Endothelial cell of umbilical vein (primary cell): Measurements from ENCODE around the gene SS18L1. TPM values are rescaled to one million over a fixed set of nuclear protein-coding genes. Genes with fewer than 3 reads are reported as not detected.

Experiments used
- BruUV-seq: library from RNA; stranded (reverse); fragments of 400-500 nt; replicated peaks from 2 replicates; lab custom pipeline; 2021; lab: Mats Ljungman, UMichigan
- CTCF ChIA-PET: fragments of 300-600, 350-600 bp; sonication (Branson Sonifier 250); formaldehyde crosslinking; loops from one replicate; lab custom pipeline; 2021; ENCODE audit warnings: antibody characterized with exemption, inconsistent platforms; lab: Charles Lee
- POLR2A ChIA-PET: fragments of 300-600, 350-600 bp; sonication (Branson Sonifier 250); formaldehyde crosslinking; loops from one replicate; lab custom pipeline; 2021; ENCODE audit warnings: antibody characterized with exemption, inconsistent platforms; lab: Charles Lee
- DNase-seq: peaks from one replicate; pipeline ENCODE4 v3.0.0-alpha.2; 2011; ENCODE audit warnings: low read depth, low spot score
- FAIRE-seq: peaks from 2 replicates; lab custom pipeline; 2011; peaks lifted over from hg19 to GRCh38; lab: Jason Lieb, UNC
- H2AFZ ChIP-seq: 2 replicates; pipeline ENCODE4 v1.6.0; 2012; ENCODE audit warnings: low read depth, low read length, control low read depth, inconsistent platforms
- H3K27ac ChIP-seq: 2 replicates; pipeline ENCODE4 v1.5.1; 2011; ENCODE audit warnings: low read depth, mild to moderate bottlenecking, control low read depth, low read length, moderate library complexity; ENCODE audit not compliant: insufficient read depth
- H3K27me3 ChIP-seq, 2 experiments: 2 replicates each; pipeline versions ENCODE4 v1.6.0 to v1.6.1; 2011; ENCODE audit warnings: low read length in 2 of 2, mixed read lengths in 1 of 2; ENCODE audit not compliant: control insufficient read depth in 2 of 2, insufficient read depth in 2 of 2
- H3K36me3 ChIP-seq, 2 experiments: 2 replicates in 1 of 2; 3 replicates in 1 of 2; pipeline ENCODE4 v1.5.1; 2011; ENCODE audit warnings: low read length in 2 of 2, mild to moderate bottlenecking in 1 of 2, moderate library complexity in 1 of 2; ENCODE audit not compliant: control insufficient read depth in 2 of 2, insufficient read depth in 2 of 2; ENCODE audit errors: extremely low read depth in 1 of 2
- H3K4me1 ChIP-seq: 3 replicates; pipeline ENCODE4 v1.5.1; 2011; ENCODE audit warnings: mild to moderate bottlenecking, low read length; ENCODE audit not compliant: control insufficient read depth, insufficient read depth; ENCODE audit errors: extremely low read depth
- H3K4me2 ChIP-seq: 2 replicates; pipeline ENCODE4 v1.6.1; 2011; ENCODE audit warnings: low read length, control low read depth, mixed read lengths; ENCODE audit not compliant: insufficient read depth
- H3K4me3 ChIP-seq, 3 experiments: fragments of 200-600 bp in 1 of 3; sonication (generic), shearing (Covaris generic) in 1 of 3; replicated peaks in 1 of 3; 2 replicates each; pipeline ENCODE4 v1.5.1; 2011 to 2016; ENCODE audit warnings: control low read depth in 3 of 3, low read length in 3 of 3, mild to moderate bottlenecking in 2 of 3, inconsistent platforms in 1 of 3, low read depth in 1 of 3, moderate library complexity in 1 of 3; ENCODE audit not compliant: insufficient read depth in 1 of 3
- H3K79me2 ChIP-seq: 2 replicates; pipeline ENCODE4 v1.6.0; 2012; ENCODE audit warnings: low read length, inconsistent platforms; ENCODE audit not compliant: control insufficient read depth, insufficient read depth
- H3K9ac ChIP-seq: replicated peaks from 2 replicates; pipeline ENCODE3; 2011; ENCODE audit warnings: low read length, control low read depth; ENCODE audit not compliant: insufficient read depth; ENCODE audit errors: extremely low read depth
- H3K9me1 ChIP-seq: replicated peaks from 3 replicates; pipeline ENCODE4 v1.6.0; 2011; ENCODE audit warnings: mild to moderate bottlenecking, low read length; ENCODE audit not compliant: control insufficient read depth, insufficient read depth; ENCODE audit errors: extremely low read depth
- H3K9me3 ChIP-seq: replicated peaks from 2 replicates; pipeline ENCODE4 v1.5.1; 2012; ENCODE audit warnings: low read length, inconsistent platforms; ENCODE audit not compliant: control insufficient read depth, insufficient read depth
- H4K20me1 ChIP-seq: replicated peaks from 2 replicates; pipeline ENCODE3; 2011; ENCODE audit warnings: mild to moderate bottlenecking, low read length; ENCODE audit not compliant: control insufficient read depth, insufficient read depth; ENCODE audit errors: extremely low read depth
- EZH2 ChIP-seq: IDR thresholded peaks from 2 replicates; pipeline ENCODE4 v1.6.1; 2012; ENCODE audit warnings: borderline replicate concordance, low read depth, mild to moderate bottlenecking, moderate library complexity, low read length, inconsistent platforms; ENCODE audit not compliant: severe bottlenecking
- FOS ChIP-seq: IDR thresholded peaks from 2 replicates; pipeline ENCODE4 v1.6.1; 2011; ENCODE audit warnings: mild to moderate bottlenecking, low read length, moderate library complexity, borderline replicate concordance; ENCODE audit not compliant: insufficient read depth
- GATA2 ChIP-seq: IDR thresholded peaks from 2 replicates; pipeline ENCODE4 v1.7.0; 2011; ENCODE audit warnings: low read depth, mild to moderate bottlenecking, moderate library complexity, mixed read lengths, low read length; ENCODE audit not compliant: insufficient read length, insufficient read depth
- JUN ChIP-seq: IDR thresholded peaks from 2 replicates; pipeline ENCODE4 v1.6.1; 2011; ENCODE audit warnings: borderline replicate concordance, low read depth; ENCODE audit not compliant: insufficient read length, insufficient read depth
- MYC ChIP-seq: IDR thresholded peaks from one replicate; pipeline ENCODE4 v1.6.1; 2011; ENCODE audit warnings: mild to moderate bottlenecking, low read depth, low read length
- POLR2A ChIP-seq: IDR thresholded peaks from 2 replicates; pipeline ENCODE4 v1.6.1; 2012; ENCODE audit warnings: low read depth, mild to moderate bottlenecking, control low read depth, low read length
- POLR2AphosphoS5 ChIP-seq: IDR thresholded peaks from 2 replicates; pipeline ENCODE4 v1.6.1; 2012; ENCODE audit warnings: low read depth, mild to moderate bottlenecking, control low read depth, low read length, moderate library complexity; ENCODE audit not compliant: insufficient read depth
- dilution Hi-C: fragments of 300-500 bp; cut with MboI; formaldehyde crosslinking; loops from one replicate; pipeline ENCODE4 v1.15.0; 2019; ENCODE audit warnings: low sequenced_read_pairs; ENCODE audit not compliant: extremely low pct_ligation_motif_present
- intact Hi-C: fragments of 100-400 bp; cut with micrococcal nuclease; formaldehyde crosslinking; loops from one replicate; pipeline ENCODE4 v1.10.0; 2022
- polyA plus RNA-seq, 4 experiments: library from polyadenylated mRNA; depleted of rRNA in 3 of 4; stranded (reverse) in 3 of 4; unstranded in 1 of 4; fragments of >200 nt; gene quantifications; 2 replicates each; pipeline versions ENCODE4 v1.2.1 to v1.2.3, GENCODE V29; 2011 to 2012; ENCODE audit warnings: missing spikeins in 1 of 4
- total RNA-seq: library from RNA; stranded (reverse); gene quantifications from 2 replicates; pipeline ENCODE4 v1.2.3, GENCODE V29; 2021
- TF ChIP-seq, protein P1 (sequence below): IDR thresholded peaks from 2 replicates; pipeline ENCODE4 v1.6.1; 2011; ENCODE audit not compliant: insufficient read depth, insufficient read length
- TF ChIP-seq, protein P2 (sequence below), 2 donors: IDR thresholded peaks; 1 replicate in 1 of 2; 2 replicates in 1 of 2; pipeline ENCODE4 v1.5.1; 2011; ENCODE audit warnings: low read length in 2 of 2, mild to moderate bottlenecking in 2 of 2, moderate library complexity in 2 of 2, control low read depth in 1 of 2, inconsistent platforms in 1 of 2, low read depth in 1 of 2; ENCODE audit not compliant: insufficient read depth in 1 of 2; ENCODE audit errors: extremely low read depth in 1 of 2

The SS18L1 gene
- total and polyA plus RNA-seq, 2 donors (not counting 3 experiments of a cell fraction or from before 2014, with no cell fraction given): 15.4 to 21.7 TPM

DNA sequence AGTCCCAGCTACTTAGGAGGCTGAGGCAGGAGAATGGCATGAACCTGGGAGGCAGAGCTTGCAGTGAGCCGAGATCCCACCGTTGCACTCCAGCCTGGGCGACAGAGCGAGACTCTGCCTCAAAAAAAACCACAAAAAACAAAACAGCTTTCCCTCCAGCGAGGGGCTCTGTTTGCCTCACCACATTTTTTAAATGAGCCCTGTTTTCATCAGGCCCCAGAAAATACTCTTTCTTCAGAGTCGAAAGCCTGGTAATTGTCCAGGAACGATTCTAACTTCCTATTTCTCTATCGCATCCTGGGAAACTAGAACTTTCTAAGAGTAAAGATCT, 51.5 kb downstream of the SS18L1 start:
- Histone ChIP-seq H3K4me2 (no peak overlapping the region), H3K4me3 (no peak overlapping the region), H3K36me3 (peaks cover 2 to 22% of the 10 kb centered on the region in 2 experiments), H3K79me2 (no peaks in the 10 kb centered on the region), H3K9ac (no peak overlapping the region), H4K20me1 (no peaks in the 10 kb centered on the region), H3K27ac (no peak overlapping the region), H3K9me3 (no peaks in the 10 kb centered on the region), H3K9me1 (no peaks in the 10 kb centered on the region), H3K27me3 (no peaks in the 10 kb centered on the region), H3K4me1 (no peaks in the 10 kb centered on the region), H2AFZ (no peak overlapping the region)
- no peak for DNase-seq
- dilution Hi-C loops: no loop called here
- TF ChIP-seq, protein P1, sequence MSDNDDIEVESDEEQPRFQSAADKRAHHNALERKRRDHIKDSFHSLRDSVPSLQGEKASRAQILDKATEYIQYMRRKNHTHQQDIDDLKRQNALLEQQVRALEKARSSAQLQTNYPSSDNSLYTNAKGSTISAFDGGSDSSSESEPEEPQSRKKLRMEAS: no peak
- TF ChIP-seq, protein P2, sequence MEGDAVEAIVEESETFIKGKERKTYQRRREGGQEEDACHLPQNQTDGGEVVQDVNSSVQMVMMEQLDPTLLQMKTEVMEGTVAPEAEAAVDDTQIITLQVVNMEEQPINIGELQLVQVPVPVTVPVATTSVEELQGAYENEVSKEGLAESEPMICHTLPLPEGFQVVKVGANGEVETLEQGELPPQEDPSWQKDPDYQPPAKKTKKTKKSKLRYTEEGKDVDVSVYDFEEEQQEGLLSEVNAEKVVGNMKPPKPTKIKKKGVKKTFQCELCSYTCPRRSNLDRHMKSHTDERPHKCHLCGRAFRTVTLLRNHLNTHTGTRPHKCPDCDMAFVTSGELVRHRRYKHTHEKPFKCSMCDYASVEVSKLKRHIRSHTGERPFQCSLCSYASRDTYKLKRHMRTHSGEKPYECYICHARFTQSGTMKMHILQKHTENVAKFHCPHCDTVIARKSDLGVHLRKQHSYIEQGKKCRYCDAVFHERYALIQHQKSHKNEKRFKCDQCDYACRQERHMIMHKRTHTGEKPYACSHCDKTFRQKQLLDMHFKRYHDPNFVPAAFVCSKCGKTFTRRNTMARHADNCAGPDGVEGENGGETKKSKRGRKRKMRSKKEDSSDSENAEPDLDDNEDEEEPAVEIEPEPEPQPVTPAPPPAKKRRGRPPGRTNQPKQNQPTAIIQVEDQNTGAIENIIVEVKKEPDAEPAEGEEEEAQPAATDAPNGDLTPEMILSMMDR (IDR thresholded peaks at IDR 0.05; ENCODE audit: extremely low read depth in 1 of 2, insufficient read depth in 1 of 2, low read depth in 1 of 2, low read length in 2 of 2): no peak
- TF ChIP-seq FOS: no peak
- no peak for TF ChIP-seq POLR2AphosphoS5
- no peak for TF ChIP-seq POLR2A
- TF ChIP-seq GATA2: no peak
- no peak for TF ChIP-seq EZH2
- no peak for TF ChIP-seq JUN
- no peak for TF ChIP-seq MYC
- POLR2A ChIA-PET: no interaction called here
- FAIRE-seq: no peak
- BruUV-seq: no TSS peak
- intact Hi-C loops: no loop called here
- CTCF ChIA-PET: no interaction called here
